SW480 (cell line): ENCODE measurements around the gene HSD11B1.
"Not testable (repeated sequence)": the region's sequence is repeated elsewhere in the genome, so short reads cannot be mapped to it uniquely, and the experiment has no call there.

Experiments used
- DNase-seq: peaks from one replicate; pipeline ENCODE4 v3.0.0-alpha.2; 2016; ENCODE audit warnings: low spot score

Gene HSD11B1

DNA sequence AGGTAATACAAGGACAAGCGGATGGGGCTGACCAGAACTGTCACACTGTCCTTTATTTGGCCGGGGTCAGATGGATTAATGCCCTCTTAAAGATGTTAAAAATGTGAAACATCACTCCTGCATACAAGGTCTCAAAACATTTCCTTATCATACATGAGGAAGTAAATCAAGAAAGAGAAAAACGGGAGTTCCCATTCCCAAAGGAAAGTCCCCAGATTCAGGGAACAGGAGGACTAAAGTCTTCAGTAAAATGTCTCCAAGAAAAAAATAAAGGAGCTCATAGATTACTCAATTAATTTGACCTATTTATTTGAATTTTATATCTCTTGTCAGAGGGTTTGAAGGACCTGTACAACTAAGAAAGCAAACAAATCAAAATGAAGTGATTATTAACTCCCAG lies 13.4 kb upstream of the HSD11B1 start:
- DNase-seq = no peak

DNA sequence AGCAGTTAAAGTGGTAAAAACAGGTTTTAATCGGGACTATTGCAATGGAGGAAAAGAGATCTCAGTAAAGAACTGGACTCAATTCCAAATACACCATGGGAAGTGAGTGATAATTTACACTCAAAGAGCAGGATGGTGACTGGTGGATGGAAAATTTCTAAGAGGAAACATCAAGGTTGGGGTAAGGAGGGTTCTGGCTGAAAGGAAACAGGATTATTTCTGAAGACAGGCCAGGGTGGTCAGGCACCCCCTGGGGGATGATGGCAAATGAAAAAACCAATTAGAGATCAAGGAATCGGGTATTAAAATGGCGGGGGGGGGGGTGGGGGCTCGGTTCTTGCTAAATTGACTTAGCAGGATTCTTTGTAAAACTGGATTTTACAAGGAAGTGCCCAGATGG lies 12.3 kb upstream of the HSD11B1 start:
- no peak for DNase-seq

DNA sequence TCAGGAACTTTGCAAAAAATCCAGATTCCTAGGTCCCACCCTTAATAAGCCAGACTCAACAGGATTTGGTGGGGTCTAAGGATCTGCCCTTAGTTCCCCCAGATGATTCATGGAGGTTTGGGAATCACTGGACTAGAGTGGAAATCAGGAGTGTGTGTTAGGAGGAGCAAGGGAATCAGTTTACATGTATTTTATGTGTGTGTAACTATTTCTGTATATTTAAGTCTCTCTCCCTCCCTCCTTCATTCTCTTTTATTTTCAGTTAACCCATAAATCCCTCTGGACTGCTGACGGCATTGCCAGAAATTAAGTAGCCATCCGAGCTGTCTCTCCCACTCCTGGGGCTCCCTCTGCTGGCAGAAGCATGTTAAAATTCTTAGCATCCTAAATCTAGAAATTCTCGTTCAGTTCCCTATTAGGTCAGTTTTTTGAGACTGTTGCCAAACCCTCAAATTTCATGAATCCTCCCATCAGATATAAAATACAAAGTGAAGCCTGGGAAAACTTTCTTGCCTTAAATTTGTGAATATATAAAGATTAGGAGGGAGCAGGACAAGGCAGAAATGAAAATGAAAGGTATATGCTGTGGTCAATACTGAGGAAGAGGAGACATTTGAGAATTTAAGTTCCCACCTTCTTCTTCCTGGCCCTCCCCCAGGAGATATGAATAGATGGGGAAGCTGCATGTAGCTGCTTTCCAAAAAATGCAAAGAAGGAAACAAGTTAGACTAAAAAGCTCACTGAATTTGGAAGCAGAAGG lies 11.7 kb upstream of the HSD11B1 start:
- DNase-seq = peak; percentile 82

DNA sequence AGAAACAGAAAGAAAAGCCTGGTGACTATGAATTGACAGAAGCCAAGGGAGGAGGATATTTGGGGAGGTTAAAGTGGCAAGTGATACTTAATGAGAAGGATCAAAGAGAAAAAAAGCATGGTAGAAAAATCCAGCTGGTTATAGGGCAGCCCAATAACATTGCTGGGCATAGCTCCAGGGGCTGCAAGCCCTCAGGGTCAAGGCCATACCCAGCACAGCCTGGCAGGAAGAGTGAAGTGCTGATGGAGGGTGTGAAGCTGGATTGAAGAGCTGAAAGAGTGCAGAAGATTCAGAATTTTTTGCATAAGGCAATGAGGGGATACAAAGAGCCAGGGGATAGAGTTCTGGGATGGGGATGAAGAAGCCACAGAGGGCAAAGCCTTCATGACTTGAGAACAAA lies 8.0 kb upstream of the HSD11B1 start:
- DNase-seq = no peak

DNA sequence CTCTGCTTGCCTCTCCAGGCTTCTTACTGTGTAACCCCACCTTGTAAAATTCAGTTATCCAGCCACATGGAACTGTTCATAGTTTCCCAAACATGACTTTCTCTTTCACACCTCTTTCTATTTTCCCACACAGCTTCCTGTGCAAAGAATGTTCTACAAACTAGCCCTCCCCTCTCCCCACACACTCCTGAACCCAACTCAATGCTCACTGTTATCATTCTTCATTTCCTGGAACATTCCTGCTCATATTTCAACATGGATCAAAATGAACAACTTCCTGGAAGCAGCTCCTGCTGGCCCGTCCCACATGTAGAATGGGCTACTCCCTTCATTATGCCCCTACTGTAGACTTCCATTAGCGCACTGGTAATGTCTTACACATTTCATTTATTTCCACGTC lies 7.5 kb upstream of the HSD11B1 start:
- DNase-seq = no peak

DNA sequence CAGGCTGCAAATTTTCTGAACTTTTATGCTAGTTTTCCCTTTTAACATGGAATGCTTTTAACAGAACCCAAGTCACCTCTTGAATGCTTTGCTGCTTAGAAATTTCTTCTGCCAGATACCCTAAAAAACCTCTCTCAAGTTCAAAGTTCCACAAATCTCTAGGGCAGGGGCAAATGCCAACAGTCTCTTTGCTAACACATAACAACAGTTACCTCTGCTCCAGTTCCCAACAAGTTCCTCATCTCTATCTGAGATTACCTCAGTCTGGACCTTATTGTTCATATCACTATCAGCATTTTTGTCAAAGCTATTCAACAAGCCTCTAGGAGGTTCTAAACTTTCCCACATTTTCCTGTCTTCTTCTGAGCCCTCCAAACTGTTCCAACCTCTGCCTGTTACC lies 4.0 kb upstream of the HSD11B1 start:
- not testable (repeated sequence) for DNase-seq

DNA sequence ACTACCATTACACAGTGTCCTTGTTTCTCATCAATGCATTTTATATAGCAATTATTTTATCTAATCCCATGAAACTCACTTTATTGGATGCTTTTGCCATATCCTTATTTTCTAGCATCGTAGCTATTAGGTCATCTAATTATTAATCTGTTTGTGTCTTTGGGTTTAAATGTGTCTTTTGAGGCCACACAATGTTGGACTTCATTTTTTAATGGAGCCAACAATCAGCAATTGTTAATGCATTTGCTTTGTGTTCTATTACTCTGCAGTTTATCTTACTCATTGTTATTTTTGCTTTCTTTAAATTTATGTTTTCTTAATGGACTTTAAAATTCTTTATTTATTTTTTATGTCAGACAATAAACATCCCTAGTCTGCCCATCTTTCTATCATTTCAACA lies 1.8 kb upstream of the HSD11B1 start:
- DNase-seq = no peak

DNA sequence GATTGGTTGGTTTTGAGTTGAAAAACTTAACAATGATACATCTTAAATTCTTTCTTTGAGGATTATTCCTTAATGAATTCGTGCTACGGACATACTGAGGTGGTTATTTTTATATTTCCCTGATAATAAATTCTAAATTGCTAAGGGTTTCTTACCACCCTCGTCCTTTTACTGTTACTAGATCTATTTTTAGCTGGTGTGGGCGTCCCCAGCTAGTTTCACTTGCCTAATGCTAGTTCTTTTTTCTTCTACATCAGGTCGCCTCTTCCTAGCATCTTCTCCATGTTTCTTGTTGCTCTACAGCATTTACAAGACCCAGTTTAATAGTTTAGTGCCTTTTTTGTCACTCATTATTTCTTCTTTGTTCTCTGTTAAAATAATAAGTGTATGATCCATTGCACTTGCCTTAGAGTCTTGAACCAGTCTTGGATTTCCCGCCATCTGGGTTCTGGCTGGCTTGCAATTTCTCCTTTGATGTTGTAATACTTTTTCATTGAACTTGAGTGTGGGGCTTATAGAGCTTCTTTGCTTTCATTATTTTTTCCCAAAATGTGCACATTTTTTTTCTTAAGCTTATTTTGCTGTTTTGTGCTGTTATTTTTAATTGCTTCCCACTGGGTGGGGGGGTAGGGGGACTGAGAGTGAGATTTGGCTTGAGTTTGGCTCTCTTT lies 677 bp upstream of the HSD11B1 start:
- DNase-seq = no peak

DNA sequence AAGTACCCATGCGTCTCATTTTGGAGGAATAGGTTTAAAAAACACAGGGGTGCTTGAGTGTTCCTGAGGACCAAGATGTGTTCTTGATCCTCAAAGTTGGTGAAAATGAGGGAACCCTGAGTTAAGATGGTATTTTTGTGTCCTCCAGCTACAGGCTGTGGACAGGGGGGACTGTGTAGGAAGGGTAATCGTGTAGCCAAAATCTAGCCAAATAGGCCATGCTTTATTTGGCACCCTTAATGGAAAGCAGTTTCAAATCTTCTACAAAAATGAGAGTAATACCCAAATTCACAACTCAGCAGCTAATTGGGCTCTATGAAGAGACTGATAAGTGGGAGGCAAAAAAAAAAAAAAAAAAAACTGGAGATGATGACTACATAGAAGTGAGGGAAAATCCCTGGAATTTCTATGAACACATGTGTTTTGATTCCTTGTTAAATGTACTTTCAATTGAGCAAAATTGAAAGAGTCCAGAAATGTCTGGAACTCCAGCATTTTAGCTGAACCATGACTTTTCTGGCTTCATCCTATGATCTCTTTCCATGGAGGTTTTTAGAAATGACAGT lies 470 bp downstream of the HSD11B1 start:
- no peak for DNase-seq

DNA sequence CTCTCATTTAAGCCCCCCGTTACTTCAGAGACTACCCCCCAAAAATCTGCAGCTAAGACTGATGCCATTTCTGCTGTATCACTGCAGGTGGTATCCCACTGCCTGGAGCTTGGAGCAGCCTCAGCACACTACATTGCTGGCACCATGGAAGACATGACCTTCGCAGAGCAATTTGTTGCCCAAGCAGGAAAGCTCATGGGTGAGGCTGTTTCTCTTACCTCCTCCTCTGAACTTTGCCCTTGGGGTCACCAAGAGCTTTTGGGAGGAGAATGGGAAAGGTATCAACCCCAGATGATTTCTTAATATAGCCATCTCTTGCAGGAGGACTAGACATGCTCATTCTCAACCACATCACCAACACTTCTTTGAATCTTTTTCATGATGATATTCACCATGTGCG lies 2.0 kb downstream of the HSD11B1 start:
- DNase-seq = no peak

DNA sequence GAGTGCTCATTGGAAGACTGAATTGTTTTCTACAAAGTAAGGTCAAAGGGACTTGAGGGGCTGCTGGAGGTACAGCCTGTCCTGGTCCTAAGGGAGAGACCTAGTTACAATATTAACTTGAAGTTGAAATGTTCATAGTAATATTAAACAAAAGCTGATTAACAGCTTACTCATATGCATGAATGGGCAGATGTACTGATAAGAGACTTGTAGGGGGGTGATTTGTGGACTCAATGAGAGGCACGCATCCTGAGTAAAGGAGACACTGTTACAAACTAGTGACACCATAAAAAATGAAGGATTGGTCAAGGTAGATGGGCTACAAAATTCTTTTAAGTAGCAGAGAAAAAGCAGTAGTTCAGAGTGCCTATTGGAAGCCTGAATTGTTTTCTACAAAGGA lies 2.7 kb downstream of the HSD11B1 start:
- DNase-seq = no peak

DNA sequence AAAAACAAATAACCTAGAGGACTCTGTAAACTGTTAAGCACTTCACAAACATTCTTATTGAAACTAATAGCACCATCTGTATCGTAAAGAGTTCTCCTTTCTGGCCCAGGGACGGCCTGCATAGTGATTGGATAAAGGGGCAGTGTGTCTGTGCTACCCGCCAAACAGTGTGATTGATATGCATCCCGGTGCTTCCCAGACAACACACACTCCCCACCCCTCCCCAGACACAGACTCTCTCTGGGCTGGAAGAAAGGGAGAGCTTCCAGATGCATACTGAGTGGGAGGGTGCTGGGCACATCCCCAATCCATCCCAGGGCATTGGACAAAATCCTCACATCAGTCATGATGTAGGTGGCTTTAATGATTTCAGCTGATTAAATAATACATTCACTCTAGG lies 3.7 kb downstream of the HSD11B1 start:
- DNase-seq = no peak

DNA sequence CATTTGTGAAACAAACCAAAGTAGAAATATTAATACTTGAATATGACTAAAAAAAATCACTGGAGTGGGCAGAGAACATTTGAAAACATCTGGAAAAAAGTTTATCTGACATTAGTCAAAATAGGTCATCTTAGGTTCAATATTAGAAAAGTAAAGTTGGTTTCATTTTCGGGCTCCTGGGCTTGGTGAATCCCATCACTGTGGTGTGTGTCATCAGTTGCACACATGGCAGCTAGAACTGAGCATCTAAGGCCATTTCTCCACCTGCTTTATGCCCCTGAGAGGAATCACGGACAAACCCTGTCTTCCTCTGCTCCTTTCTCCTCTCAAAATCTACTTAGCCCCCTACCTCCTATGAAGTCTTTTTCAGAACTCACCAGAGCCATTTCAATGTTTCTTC lies 5.4 kb downstream of the HSD11B1 start:
- DNase-seq = no peak

DNA sequence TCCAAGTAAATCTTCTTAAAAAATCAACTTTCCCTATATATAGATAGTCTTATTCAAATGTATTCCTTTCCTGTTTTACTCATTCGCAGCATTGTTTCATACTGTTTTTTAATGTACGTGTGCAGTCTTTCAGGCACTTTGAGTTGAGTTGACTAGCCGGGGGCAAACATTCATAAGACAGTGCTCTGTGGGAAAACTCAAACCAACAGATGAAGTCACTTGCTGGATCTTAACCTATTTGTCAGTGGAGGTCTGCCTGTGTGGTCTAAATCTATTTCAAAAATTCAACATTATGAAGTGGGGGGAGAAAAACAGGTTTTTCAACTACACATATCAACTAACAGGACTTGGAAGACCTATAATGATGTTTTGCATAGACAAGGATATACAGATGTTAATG lies 6.2 kb downstream of the HSD11B1 start:
- no peak for DNase-seq

DNA sequence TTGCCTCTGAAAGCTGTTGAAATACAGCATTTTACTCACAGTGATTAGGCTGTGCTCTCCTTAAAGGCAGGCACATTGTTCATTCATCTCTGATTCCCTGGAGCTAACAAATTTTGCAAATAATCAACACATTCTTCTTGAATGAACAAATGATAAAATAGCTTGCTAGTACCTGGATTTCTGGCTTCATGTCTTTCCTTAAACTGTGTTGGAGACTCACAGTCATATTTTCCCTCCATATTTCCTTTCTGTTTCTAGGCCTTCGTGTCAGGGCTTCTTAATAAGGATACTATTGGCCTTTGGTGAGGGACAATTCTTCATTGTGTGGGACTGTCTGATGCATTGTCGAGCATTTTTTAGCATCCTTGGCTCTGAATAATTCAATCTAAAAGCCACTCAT lies 9.7 kb downstream of the HSD11B1 start:
- DNase-seq = no peak

DNA sequence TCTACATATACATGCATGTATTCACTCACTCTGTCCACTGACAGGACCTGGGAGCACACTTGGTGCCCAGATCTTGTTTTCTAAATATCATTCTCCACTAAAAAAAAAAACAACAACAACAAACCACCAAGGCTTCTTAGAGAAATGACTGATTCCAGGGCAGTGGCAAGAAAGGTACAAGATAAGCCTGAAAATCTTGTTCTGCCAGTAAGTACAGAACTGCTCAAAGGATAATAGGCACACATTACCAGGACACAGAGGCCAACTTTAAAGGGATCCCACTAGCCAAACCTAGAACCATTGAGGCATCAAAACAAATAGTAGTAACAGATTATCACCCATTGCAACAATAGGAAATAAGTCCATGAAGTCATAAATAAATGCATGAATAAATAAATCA lies 10.7 kb downstream of the HSD11B1 start:
- no peak for DNase-seq

DNA sequence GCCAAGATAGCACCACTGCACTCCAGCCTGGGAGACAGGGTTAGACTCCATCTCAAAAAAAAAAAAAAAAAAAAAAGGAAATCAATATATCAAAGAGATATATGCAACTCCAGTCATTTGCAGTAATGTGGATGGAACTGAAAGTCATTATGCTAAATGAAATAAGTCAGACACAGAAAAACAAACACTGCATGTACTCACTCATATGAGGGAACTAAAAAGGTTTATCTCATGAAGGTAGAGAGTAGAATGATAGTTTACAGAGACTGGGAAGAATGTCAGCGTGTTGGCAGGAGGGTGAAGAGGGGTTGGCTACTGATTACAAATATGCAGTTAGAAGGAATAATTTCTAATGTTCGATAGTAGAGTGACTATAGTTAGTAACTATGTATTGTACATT lies 13.2 kb downstream of the HSD11B1 start:
- DNase-seq = no peak

DNA sequence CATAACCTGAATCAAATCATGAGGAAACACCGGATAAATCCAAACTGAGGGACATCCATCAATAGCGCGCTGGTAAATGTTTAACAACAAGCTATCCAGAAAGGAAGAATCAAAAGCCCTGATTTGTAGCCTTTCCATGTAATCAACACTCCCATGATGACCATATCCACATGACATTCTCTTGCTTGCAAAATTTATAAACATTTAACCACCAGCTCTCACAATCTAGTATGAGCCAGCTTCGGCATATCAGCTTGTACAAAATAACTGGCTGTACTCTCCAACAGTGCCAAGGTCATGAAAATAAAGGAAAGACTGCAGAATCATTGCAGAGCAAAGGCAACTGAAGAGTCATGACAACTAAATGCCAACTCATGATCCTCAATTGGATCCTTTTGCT lies 15.7 kb downstream of the HSD11B1 start:
- no peak for DNase-seq

DNA sequence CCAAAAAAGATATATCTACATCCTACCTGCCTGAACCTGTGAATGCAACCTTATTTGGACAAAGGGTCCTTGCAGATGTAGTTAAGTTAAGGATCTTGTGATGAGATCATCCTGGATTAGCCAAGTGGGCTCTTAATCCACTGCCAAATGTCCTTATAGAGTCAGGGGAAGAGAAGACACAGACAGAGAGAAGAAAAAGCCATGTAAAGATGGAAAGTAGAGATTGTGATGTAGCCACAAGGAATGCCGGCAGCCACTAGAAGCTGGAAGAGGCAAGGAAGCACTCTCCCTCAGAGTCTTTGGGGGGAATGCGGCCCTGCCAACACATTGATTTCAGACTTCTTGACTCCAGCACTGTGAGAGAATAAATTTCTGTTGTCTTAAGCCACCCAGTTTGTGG lies 16.2 kb downstream of the HSD11B1 start:
- no peak for DNase-seq

DNA sequence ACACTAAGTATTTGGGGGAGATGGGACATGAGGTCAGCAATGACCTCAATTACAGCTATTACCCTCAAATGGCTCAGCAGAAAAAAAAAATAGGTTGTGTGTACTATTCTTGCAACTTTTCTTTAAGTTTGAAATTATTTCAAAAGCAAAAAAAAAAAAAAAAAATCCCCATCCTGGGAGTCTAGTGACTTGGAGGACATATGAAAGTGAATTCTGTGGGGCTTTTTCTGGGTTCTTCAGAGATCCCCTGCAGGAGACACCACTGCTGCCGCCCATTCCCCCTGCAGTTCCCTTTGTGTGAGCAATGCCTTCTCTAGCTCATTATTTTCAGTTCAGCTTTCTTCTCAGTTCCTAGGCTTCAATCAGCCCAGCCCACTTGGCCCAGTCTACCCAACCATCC lies 16.7 kb downstream of the HSD11B1 start:
- no peak for DNase-seq

DNA sequence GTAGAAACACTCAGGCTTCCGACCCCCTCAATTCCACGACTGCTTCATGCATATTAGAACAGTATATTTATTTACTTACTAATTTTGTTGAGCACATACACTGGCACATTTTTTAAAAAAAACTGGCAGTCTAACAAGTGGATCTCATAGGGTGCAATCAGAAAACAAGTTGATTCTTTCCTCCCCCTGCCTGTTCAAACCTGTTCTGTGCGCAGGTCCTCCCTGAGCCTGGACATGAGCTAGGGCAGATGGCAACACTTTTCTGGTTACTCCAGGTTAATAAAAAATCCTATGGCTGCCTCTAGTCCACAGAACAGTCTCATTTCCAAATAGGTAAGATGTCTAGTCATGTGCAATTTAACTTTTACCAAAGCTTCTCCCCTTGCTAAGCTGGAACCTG lies 18.6 kb downstream of the HSD11B1 start:
- no peak for DNase-seq

DNA sequence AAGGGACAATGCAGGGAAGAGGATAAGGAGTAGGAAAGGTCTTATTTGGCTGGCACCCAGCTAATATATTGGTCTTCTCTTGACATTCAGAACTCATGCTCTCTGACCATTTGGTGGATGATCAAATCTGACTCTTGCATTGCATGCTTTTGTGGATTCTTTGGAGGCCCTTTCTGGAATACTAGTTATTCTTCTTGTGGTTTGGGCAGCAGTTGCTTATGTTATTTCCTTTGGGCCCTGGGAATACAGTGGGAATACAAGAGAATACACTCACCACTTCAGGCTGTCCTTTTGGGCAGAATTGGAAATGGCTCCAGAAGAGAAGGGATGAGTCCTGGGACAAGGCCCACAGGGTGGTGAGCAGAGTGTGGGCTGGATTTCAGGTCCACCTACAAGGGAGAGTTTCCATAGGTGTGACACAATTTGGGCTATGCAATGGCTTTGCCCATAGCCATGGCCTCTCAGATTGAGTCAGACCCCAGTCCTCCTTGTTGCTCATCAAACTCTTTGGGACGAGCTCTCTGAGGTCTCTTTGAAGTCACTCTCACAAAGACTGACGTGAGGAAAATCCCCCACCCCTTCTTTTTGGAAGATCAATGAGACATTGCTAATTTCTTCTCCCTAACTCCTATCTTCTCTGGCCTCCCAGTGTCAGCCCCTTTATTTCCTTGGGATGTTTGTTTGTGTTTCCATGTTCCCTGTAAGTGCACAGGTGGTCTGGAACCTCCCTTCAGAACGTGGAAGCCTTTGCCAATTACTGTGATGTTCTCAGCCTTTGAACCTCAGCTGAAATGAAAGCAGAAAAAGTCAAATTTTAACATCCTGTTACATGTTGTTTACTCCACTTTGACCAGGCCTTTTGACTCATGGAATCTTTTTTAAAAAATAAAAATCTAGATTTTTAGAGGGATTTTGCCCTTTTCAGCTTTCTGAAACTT lies 19.4 kb downstream of the HSD11B1 start:
- no peak for DNase-seq

DNA sequence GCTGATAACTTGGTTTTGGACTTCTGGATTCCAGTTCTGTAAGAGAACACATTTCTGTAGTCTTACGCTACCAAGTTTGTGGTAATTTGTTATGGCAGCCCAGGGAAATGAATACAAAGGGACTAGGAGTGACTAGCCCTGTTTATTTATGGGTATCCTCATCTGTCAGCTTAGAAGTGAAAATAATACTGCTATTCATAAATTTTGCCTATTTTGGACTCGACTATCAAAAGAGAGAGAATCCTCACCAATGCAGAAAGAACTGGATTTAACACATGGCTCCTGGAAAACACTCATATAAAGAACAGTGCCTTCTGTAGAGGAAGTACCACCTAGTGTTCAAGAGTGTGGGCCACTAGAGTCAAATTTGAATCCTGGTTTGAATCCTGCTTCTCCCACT lies 22.6 kb downstream of the HSD11B1 start:
- DNase-seq = no peak
